IMR-90 (cell line): ENCODE results near the gene CSKMT. TPM values are rescaled to one million over a fixed set of nuclear protein-coding genes. Genes with fewer than 3 reads are reported as not detected.

Experiments used
- ELK1 ChIP-seq: fragments of 150-350 bp; IDR thresholded peaks from 2 replicates; pipeline ENCODE4 v1.6.1; 2016; ENCODE audit warnings: low read depth, mild to moderate bottlenecking, low read length, moderate library complexity, borderline replicate concordance
- polyA plus RNA-seq, 3 experiments: library from polyadenylated mRNA; depleted of rRNA; stranded (reverse); fragments of >200 nt; gene quantifications; 2 replicates each; pipeline ENCODE4 v1.2.3, GENCODE V29; 2012; ENCODE audit warnings: low replicate concordance in 1 of 3
- total RNA-seq: library from RNA; depleted of rRNA; stranded (reverse); fragments of >200 nt; gene quantifications from 2 replicates; pipeline ENCODE4 v1.2.3, GENCODE V29; 2012

Gene CSKMT
- total and polyA plus RNA-seq, 2 of the 4 experiments (the other 2 are of a cell fraction), result 5.3 to 7.9 TPM

- TF ChIP-seq ELK1, result no peak
Measured at GRCh38 chr11:62621027-62621566, 44.0 kb upstream of the CSKMT start (continued).
